Loucy (cell line): ENCODE measurements around the gene CORO2B.

Experiments
- EZH2phosphoT487 ChIP-seq: fragments of 200-600 bp; IDR thresholded peaks from 2 replicates; pipeline ENCODE4 v1.6.1; 2018; ENCODE audit warnings: antibody characterized with exemption, mild to moderate bottlenecking, moderate library complexity, borderline replicate concordance
- TF ChIP-seq, protein P1 (sequence below): fragments of 200-600 bp; sonication (generic); conservative IDR thresholded peaks from 2 replicates; pipeline ENCODE4 v1.5.1; 2014; ENCODE audit warnings: mild to moderate bottlenecking, antibody characterized with exemption, low read length

GRCh38 chr15:68615811-68616210, 37.0 kb downstream of the CORO2B start:
- TF ChIP-seq, protein P1, sequence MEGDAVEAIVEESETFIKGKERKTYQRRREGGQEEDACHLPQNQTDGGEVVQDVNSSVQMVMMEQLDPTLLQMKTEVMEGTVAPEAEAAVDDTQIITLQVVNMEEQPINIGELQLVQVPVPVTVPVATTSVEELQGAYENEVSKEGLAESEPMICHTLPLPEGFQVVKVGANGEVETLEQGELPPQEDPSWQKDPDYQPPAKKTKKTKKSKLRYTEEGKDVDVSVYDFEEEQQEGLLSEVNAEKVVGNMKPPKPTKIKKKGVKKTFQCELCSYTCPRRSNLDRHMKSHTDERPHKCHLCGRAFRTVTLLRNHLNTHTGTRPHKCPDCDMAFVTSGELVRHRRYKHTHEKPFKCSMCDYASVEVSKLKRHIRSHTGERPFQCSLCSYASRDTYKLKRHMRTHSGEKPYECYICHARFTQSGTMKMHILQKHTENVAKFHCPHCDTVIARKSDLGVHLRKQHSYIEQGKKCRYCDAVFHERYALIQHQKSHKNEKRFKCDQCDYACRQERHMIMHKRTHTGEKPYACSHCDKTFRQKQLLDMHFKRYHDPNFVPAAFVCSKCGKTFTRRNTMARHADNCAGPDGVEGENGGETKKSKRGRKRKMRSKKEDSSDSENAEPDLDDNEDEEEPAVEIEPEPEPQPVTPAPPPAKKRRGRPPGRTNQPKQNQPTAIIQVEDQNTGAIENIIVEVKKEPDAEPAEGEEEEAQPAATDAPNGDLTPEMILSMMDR: no peak
- TF ChIP-seq EZH2phosphoT487: no peak
